Lower leg skin (tissue), 4 donors: ENCODE results near the gene SEMA3A. TPM values are rescaled to one million over a fixed set of nuclear protein-coding genes. Genes with fewer than 3 reads are reported as not detected.

Experiments used
- DNase-seq, 2 donors: peaks; one replicate each; pipeline ENCODE4 v3.0.0-alpha.2; 2019; ENCODE audit warnings: low spot score in 2 of 2
- H3K4me3 ChIP-seq: fragments of 200-600 bp; sonication (generic); 2 replicates; pipeline ENCODE4 v1.5.1; 2017; ENCODE audit warnings: mild to moderate bottlenecking, low read depth; ENCODE audit not compliant: poor library complexity, severe bottlenecking
- POLR2A ChIP-seq, 2 donors: fragments of 450-650 bp; IDR thresholded peaks; one replicate each; pipeline ENCODE4 v1.6.1; 2016 to 2017; ENCODE audit warnings: antibody characterized with exemption in 2 of 2, mild to moderate bottlenecking in 1 of 2, moderate library complexity in 1 of 2
- WGBS, 2 donors: methylation state at CpG; one replicate each; pipeline ENCODE4 v1.1.5; 2018; 5-methylcytosine and 5-hydroxymethylcytosine counted together
- intact Hi-C: fragments of 100-400 bp; cut with DNase I; formaldehyde crosslinking; loops from one replicate; pipeline ENCODE4 v1.15.0; 2023; ENCODE audit warnings: low total_unique reads
- total RNA-seq, 4 donors: library from RNA; depleted of rRNA; stranded (reverse); fragments of >200 nt; gene quantifications; one replicate each; pipeline ENCODE4 v1.1.0, GENCODE V29; 2016
- TF ChIP-seq, protein P1 (sequence below), 3 donors: fragments of 450-650 bp; IDR thresholded peaks; one replicate each; pipeline ENCODE4 v1.5.1; 2016; ENCODE audit warnings: antibody characterized with exemption in 3 of 3, mild to moderate bottlenecking in 3 of 3, moderate library complexity in 2 of 3

SEMA3A gene
- total RNA-seq, 4 donors from 2014 or later = 0.19 to 1.6 (median 1.4) TPM

GRCh38 chr7:84207025-84207424 is 12.4 kb upstream of the SEMA3A start:
- H3K4me3 ChIP-seq = no peak overlapping the region
- intact Hi-C loops = no loop called here
- WGBS, 2 donors = 54 to 73% methylated on average over 2 of the region's 2 CpGs

GRCh38 chr7:84204655-84205054 is 10.1 kb upstream of the SEMA3A start:
- TF ChIP-seq, protein P1, sequence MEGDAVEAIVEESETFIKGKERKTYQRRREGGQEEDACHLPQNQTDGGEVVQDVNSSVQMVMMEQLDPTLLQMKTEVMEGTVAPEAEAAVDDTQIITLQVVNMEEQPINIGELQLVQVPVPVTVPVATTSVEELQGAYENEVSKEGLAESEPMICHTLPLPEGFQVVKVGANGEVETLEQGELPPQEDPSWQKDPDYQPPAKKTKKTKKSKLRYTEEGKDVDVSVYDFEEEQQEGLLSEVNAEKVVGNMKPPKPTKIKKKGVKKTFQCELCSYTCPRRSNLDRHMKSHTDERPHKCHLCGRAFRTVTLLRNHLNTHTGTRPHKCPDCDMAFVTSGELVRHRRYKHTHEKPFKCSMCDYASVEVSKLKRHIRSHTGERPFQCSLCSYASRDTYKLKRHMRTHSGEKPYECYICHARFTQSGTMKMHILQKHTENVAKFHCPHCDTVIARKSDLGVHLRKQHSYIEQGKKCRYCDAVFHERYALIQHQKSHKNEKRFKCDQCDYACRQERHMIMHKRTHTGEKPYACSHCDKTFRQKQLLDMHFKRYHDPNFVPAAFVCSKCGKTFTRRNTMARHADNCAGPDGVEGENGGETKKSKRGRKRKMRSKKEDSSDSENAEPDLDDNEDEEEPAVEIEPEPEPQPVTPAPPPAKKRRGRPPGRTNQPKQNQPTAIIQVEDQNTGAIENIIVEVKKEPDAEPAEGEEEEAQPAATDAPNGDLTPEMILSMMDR (IDR thresholded peaks at IDR 0.05) = no peak
- intact Hi-C loops = no loop called here
- H3K4me3 ChIP-seq = no peak overlapping the region
- DNase-seq = no peak
- 52 to 58% methylated on average over 3 of the region's 3 CpGs for WGBS, 2 donors

More at GRCh38 chr7:84207025-84207424, 12.4 kb upstream of the SEMA3A start:
- DNase-seq = no peak
- TF ChIP-seq POLR2A (IDR thresholded peaks at IDR 0.05) = no peak
- TF ChIP-seq, protein P1 (IDR thresholded peaks at IDR 0.05) = no peak

GRCh38 chr7:84202855-84203254 is 8.3 kb upstream of the SEMA3A start:
- no peak overlapping the region for H3K4me3 ChIP-seq
- intact Hi-C loops = no loop called here
- 98 to 100% methylated on average over 1 of the region's 1 CpG for WGBS, 2 donors
- TF ChIP-seq, protein P1 (IDR thresholded peaks at IDR 0.05) = no peak
- no peak for TF ChIP-seq POLR2A (IDR thresholded peaks at IDR 0.05)
- no peak for DNase-seq

DNA sequence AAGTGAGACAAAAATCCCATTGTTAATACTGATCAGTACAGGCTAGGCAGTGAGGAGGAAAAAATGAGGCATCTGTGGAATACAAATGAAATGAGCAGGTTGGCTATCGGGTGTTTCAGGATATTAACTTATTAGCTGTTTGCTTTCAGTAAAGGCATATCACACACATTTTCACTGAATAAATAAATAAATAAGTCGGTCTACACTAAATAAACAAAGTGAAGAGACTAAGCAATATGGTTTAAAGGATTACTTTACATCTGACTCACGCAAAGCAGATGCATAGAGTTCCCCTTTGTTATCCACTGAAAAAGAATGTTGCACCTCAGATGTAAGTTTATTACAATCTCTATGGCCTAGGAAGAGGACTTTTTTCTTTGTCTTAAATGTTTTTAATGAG is 6.3 kb upstream of the SEMA3A start:
- intact Hi-C loops = no loop called here
- TF ChIP-seq POLR2A (IDR thresholded peaks at IDR 0.05) = no peak
- TF ChIP-seq, protein P1 (IDR thresholded peaks at IDR 0.05) = no peak
- 67 to 72% methylated on average over 3 of the region's 3 CpGs for WGBS, 2 donors

GRCh38 chr7:84199216-84199615 is 4.6 kb upstream of the SEMA3A start:
- no peak for TF ChIP-seq POLR2A (IDR thresholded peaks at IDR 0.05)
- intact Hi-C loops = no loop called here
- no peak for DNase-seq
- WGBS, 2 donors = 66 to 81% methylated on average over 2 of the region's 2 CpGs
- no peak overlapping the region for H3K4me3 ChIP-seq

More for the DNA sequence above, 6.3 kb upstream of the SEMA3A start:
- H3K4me3 ChIP-seq = no peak overlapping the region
- DNase-seq = no peak

- no peak for TF ChIP-seq POLR2A (IDR thresholded peaks at IDR 0.05)
- TF ChIP-seq, protein P1 (IDR thresholded peaks at IDR 0.05) = no peak
- DNase-seq = no peak
- WGBS, 2 donors = 29 to 35% methylated on average over 4 of the region's 4 CpGs
- intact Hi-C loops = no loop called here
- no peak overlapping the region for H3K4me3 ChIP-seq
Observed at GRCh38 chr7:84196084-84196503, 1.5 kb upstream of the SEMA3A start.
